Spinal cord (tissue), 10 donors: ENCODE data around the gene SNRPD3. TPM values are rescaled to one million over a fixed set of nuclear protein-coding genes. Genes with fewer than 3 reads are reported as not detected.
A peak's percentile ranks its signal among the peaks of the same experiment; 100 is the strongest.
"Not testable (repeated sequence)": the region's sequence is repeated elsewhere in the genome, so short reads cannot be mapped to it uniquely, and the experiment has no call there.

Source experiments
- DNase-seq, 6 donors: peaks; one replicate each; pipeline versions ENCODE4 v3.0.0 to v3.0.0-alpha.2; 2013 to 2015; ENCODE audit warnings: low spot score in 6 of 6, low read depth in 4 of 6
- H3K27ac ChIP-seq: one replicate; pipeline ENCODE4 v1.5.1; 2013; ENCODE audit warnings: low read depth, low read length, control low read depth
- H3K27me3 ChIP-seq: one replicate; pipeline ENCODE4 v1.6.1; 2013; ENCODE audit warnings: low read length; ENCODE audit not compliant: control insufficient read depth, insufficient read depth
- H3K36me3 ChIP-seq: one replicate; pipeline ENCODE4 v1.6.1; 2013; ENCODE audit warnings: low read length; ENCODE audit not compliant: control insufficient read depth, insufficient read depth
- H3K4me1 ChIP-seq: one replicate; pipeline ENCODE4 v1.6.1; 2013; ENCODE audit warnings: low read length; ENCODE audit not compliant: control insufficient read depth, insufficient read depth
- H3K4me3 ChIP-seq: one replicate; pipeline ENCODE4 v1.5.1; 2013; ENCODE audit warnings: low read depth, low read length, control low read depth
- H3K9me3 ChIP-seq: one replicate; pipeline ENCODE4 v1.6.1; 2013; ENCODE audit warnings: low read length; ENCODE audit not compliant: control insufficient read depth, insufficient read depth
- WGBS: methylation state at CpG from one replicate; pipeline ENCODE4 v1.1.5; 2013; ENCODE audit warnings: missing lambda C conversion rate; ENCODE audit not compliant: insufficient coverage; 5-methylcytosine and 5-hydroxymethylcytosine counted together
- polyA plus RNA-seq, 2 donors: library from polyadenylated mRNA; unstranded; fragments of 120-200 nt; gene quantifications; one replicate each; pipeline ENCODE4 v1.2.1, GENCODE V29; 2013; ENCODE audit not compliant: insufficient read length in 2 of 2
- total RNA-seq, 2 donors: library from RNA; depleted of rRNA in 1 of 2; stranded (reverse); fragments of 120-200 nt in 1 of 2; fragments of >200 nt in 1 of 2; gene quantifications; one replicate each; pipeline versions ENCODE4 v1.2.3 to v1.2.4, GENCODE V29; 2013 to 2014
- donor health status: healthy.

Gene SNRPD3
- total and polyA plus RNA-seq, 4 donors: 107 to 130 (median 129) TPM

- no peak for DNase-seq
- H3K36me3 ChIP-seq: peaks cover 65% of the 10 kb centered on the region
- no peaks in the 10 kb centered on the region for H3K9me3 ChIP-seq
- no peak overlapping the region for H3K27ac ChIP-seq
- WGBS: 98% methylated on average over 4 of the region's 4 CpGs
- no peaks in the 10 kb centered on the region for H3K27me3 ChIP-seq
- H3K4me3 ChIP-seq: no peak overlapping the region
- peaks cover 40% of the 10 kb centered on the region for H3K4me1 ChIP-seq
Observed at GRCh38 chr22:24548812-24549211, 7.0 kb upstream of the SNRPD3 start.

GRCh38 chr22:24550028-24550901 is 5.5 kb upstream of the SNRPD3 start:
- no peak overlapping the region for H3K27ac ChIP-seq
- DNase-seq: no peak
- WGBS: 86% methylated on average over 8 of the region's 8 CpGs

GRCh38 chr22:24550902-24551435 is 4.8 kb upstream of the SNRPD3 start:
- DNase-seq: no peak
- H3K27ac ChIP-seq: no peak overlapping the region
- WGBS: 86% methylated on average over 6 of the region's 6 CpGs
- H3K27me3 ChIP-seq: no peaks in the 10 kb centered on the region
- H3K36me3 ChIP-seq: peaks cover 51% of the 10 kb centered on the region
- peaks cover 30% of the 10 kb centered on the region for H3K4me1 ChIP-seq
- no peak overlapping the region for H3K4me3 ChIP-seq
- no peaks in the 10 kb centered on the region for H3K9me3 ChIP-seq

More at GRCh38 chr22:24550028-24550901, 5.5 kb upstream of the SNRPD3 start:
- H3K9me3 ChIP-seq: no peaks in the 10 kb centered on the region
- no peaks in the 10 kb centered on the region for H3K27me3 ChIP-seq
- H3K36me3 ChIP-seq: peaks cover 52% of the 10 kb centered on the region
- H3K4me3 ChIP-seq: no peak overlapping the region
- H3K4me1 ChIP-seq: peaks cover 37% of the 10 kb centered on the region

- not testable (repeated sequence) for H3K4me3 ChIP-seq, H3K27me3 ChIP-seq, H3K9me3 ChIP-seq
- Histone ChIP-seq H3K27ac (peak overlapping the region; percentile 22), H3K4me1 (peaks cover 30% of the 10 kb centered on the region), H3K36me3 (peaks cover 37% of the 10 kb centered on the region)
- DNase-seq: peak in 2 of 6 donors; percentile 3 to 23
- 83% methylated on average over 9 of the region's 10 CpGs for WGBS
Observed at GRCh38 chr22:24552503-24553286, 3.1 kb upstream of the SNRPD3 start.

GRCh38 chr22:24553597-24554312 is 2.0 kb upstream of the SNRPD3 start:
- H3K27ac ChIP-seq: peak overlapping the region; percentile 87
- WGBS: 19% methylated on average over 6 of the region's 12 CpGs
- H3K27me3 ChIP-seq: no peaks in the 10 kb centered on the region
- peaks cover 34% of the 10 kb centered on the region for H3K36me3 ChIP-seq
- peak in 3 of 6 donors; percentile 9 to 67 (median 10) for DNase-seq
- H3K4me1 ChIP-seq: peaks cover 30% of the 10 kb centered on the region
- H3K4me3 ChIP-seq: peak overlapping the region; percentile 81
- H3K9me3 ChIP-seq: no peaks in the 10 kb centered on the region

GRCh38 chr22:24554313-24555164 is 1.3 kb upstream of the SNRPD3 start, which contains the start of gene GUCD1:
Gene GUCD1 (minus strand): TSS chr22:24555138. CDS start chr22:24554991, 147 bp downstream.
- Histone ChIP-seq H3K4me3 (peak within 1 kb of the TSS; percentile 81), H3K36me3 (peaks cover 33% of the 10 kb centered on the region), H3K27ac (peak within 1 kb of the TSS; percentile 99), H3K4me1 (peaks cover 30% of the 10 kb centered on the region), H3K27me3 (no peaks in the 10 kb centered on the region), H3K9me3 (no peaks in the 10 kb centered on the region)
- peak in 3 of 6 donors; percentile 6 to 19 (median 18) for DNase-seq
- WGBS: 0% methylated on average over 64 of the region's 64 CpGs

- Histone ChIP-seq H3K27me3 (no peaks in the 10 kb centered on the region), H3K4me3 (no peak overlapping the region), H3K4me1 (peaks cover 2% of the 10 kb centered on the region), H3K9me3 (no peaks in the 10 kb centered on the region), H3K36me3 (peaks cover 43% of the 10 kb centered on the region), H3K27ac (no peak overlapping the region)
- DNase-seq: no peak
- 89% methylated on average over 4 of the region's 4 CpGs for WGBS
Observed at GRCh38 chr22:24559471-24559870, 3.7 kb downstream of the SNRPD3 start.

- no peak for DNase-seq
- peaks cover 5% of the 10 kb centered on the region for H3K4me1 ChIP-seq
- peaks cover 63% of the 10 kb centered on the region for H3K36me3 ChIP-seq
- 89% methylated on average over 1 of the region's 2 CpGs for whole genome bisulfite sequencing
- H3K27ac ChIP-seq: no peak overlapping the region
- no peak overlapping the region for H3K4me3 ChIP-seq
- no peaks in the 10 kb centered on the region for H3K9me3 ChIP-seq
- H3K27me3 ChIP-seq: no peaks in the 10 kb centered on the region
Observed at GRCh38 chr22:24563246-24563645, 7.4 kb downstream of the SNRPD3 start.
